ENCODE data around the gene CAD.

CAD gene

GRCh38 chr2:27199241-27199640 lies 17.9 kb upstream of the CAD start:
- DNase-seq: no peak

GRCh38 chr2:27201675-27202074 lies 15.5 kb upstream of the CAD start:
- no peak for DNase-seq

- DNase-seq: no peak
Measured at GRCh38 chr2:27202854-27203253, 14.3 kb upstream of the CAD start.

GRCh38 chr2:27203741-27204140 lies 13.4 kb upstream of the CAD start:
- no peak for DNase-seq

- no peak for DNase-seq
Measured at GRCh38 chr2:27204566-27204965, 12.6 kb upstream of the CAD start.

- no peak for DNase-seq
Measured at GRCh38 chr2:27205206-27205605, 12.0 kb upstream of the CAD start.

GRCh38 chr2:27206346-27206745 lies 10.8 kb upstream of the CAD start:
- no peak for DNase-seq

GRCh38 chr2:27208486-27209050 lies 8.6 kb upstream of the CAD start:
- DNase-seq: no peak

GRCh38 chr2:27209621-27210401 lies 7.4 kb upstream of the CAD start:
- no peak for DNase-seq

- DNase-seq: no peak
Measured at GRCh38 chr2:27211241-27211942, 5.8 kb upstream of the CAD start.

GRCh38 chr2:27211943-27212625 lies 5.1 kb upstream of the CAD start, which contains the start of the genes ATRAID and SLC5A6:
TSS of gene ATRAID (plus strand) at chr2:27212041. CDS start at chr2:27212369, 328 bp downstream.
TSS of gene SLC5A6 (minus strand) at chr2:27212268. CDS start at chr2:27207650, 4,618 bp downstream.
- DNase-seq: no peak

GRCh38 chr2:27212626-27213471 lies 4.3 kb upstream of the CAD start:
- DNase-seq: no peak

GRCh38 chr2:27214941-27215340 lies 2.2 kb upstream of the CAD start:
- DNase-seq: no peak

- no peak for DNase-seq
Measured at GRCh38 chr2:27216416-27217137, 592 bp upstream of the CAD start.

- no peak for DNase-seq
Measured at GRCh38 chr2:27218614-27219013, 1.4 kb downstream of the CAD start.

- no peak for DNase-seq
Measured at GRCh38 chr2:27219091-27219490, 1.9 kb downstream of the CAD start.

- DNase-seq: no peak
Measured at GRCh38 chr2:27220091-27220490, 2.9 kb downstream of the CAD start.

GRCh38 chr2:27221166-27221565 lies 4.0 kb downstream of the CAD start:
- DNase-seq: no peak

GRCh38 chr2:27222407-27222806 lies 5.2 kb downstream of the CAD start:
- DNase-seq: no peak

- no peak for DNase-seq
Measured at GRCh38 chr2:27223416-27223815, 6.2 kb downstream of the CAD start.

GRCh38 chr2:27225526-27225925 lies 8.4 kb downstream of the CAD start:
- DNase-seq: no peak

- DNase-seq: no peak
Measured at GRCh38 chr2:27227501-27227900, 10.3 kb downstream of the CAD start.

Measured in SIG-M5 (cell line).